ENCODE data around the gene MICA.

GRCh38 chr6:31420546-31420945 is 17.2 kb downstream of the MICA start:
- TF ChIP-seq, protein P1, sequence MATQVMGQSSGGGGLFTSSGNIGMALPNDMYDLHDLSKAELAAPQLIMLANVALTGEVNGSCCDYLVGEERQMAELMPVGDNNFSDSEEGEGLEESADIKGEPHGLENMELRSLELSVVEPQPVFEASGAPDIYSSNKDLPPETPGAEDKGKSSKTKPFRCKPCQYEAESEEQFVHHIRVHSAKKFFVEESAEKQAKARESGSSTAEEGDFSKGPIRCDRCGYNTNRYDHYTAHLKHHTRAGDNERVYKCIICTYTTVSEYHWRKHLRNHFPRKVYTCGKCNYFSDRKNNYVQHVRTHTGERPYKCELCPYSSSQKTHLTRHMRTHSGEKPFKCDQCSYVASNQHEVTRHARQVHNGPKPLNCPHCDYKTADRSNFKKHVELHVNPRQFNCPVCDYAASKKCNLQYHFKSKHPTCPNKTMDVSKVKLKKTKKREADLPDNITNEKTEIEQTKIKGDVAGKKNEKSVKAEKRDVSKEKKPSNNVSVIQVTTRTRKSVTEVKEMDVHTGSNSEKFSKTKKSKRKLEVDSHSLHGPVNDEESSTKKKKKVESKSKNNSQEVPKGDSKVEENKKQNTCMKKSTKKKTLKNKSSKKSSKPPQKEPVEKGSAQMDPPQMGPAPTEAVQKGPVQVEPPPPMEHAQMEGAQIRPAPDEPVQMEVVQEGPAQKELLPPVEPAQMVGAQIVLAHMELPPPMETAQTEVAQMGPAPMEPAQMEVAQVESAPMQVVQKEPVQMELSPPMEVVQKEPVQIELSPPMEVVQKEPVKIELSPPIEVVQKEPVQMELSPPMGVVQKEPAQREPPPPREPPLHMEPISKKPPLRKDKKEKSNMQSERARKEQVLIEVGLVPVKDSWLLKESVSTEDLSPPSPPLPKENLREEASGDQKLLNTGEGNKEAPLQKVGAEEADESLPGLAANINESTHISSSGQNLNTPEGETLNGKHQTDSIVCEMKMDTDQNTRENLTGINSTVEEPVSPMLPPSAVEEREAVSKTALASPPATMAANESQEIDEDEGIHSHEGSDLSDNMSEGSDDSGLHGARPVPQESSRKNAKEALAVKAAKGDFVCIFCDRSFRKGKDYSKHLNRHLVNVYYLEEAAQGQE (tag by site-specific recombination; IDR thresholded peaks at IDR 0.05) = no peak
- no peak for TF ChIP-seq CTCF (tag by site-specific recombination; IDR thresholded peaks at IDR 0.05)
- TF ChIP-seq, protein P2, sequence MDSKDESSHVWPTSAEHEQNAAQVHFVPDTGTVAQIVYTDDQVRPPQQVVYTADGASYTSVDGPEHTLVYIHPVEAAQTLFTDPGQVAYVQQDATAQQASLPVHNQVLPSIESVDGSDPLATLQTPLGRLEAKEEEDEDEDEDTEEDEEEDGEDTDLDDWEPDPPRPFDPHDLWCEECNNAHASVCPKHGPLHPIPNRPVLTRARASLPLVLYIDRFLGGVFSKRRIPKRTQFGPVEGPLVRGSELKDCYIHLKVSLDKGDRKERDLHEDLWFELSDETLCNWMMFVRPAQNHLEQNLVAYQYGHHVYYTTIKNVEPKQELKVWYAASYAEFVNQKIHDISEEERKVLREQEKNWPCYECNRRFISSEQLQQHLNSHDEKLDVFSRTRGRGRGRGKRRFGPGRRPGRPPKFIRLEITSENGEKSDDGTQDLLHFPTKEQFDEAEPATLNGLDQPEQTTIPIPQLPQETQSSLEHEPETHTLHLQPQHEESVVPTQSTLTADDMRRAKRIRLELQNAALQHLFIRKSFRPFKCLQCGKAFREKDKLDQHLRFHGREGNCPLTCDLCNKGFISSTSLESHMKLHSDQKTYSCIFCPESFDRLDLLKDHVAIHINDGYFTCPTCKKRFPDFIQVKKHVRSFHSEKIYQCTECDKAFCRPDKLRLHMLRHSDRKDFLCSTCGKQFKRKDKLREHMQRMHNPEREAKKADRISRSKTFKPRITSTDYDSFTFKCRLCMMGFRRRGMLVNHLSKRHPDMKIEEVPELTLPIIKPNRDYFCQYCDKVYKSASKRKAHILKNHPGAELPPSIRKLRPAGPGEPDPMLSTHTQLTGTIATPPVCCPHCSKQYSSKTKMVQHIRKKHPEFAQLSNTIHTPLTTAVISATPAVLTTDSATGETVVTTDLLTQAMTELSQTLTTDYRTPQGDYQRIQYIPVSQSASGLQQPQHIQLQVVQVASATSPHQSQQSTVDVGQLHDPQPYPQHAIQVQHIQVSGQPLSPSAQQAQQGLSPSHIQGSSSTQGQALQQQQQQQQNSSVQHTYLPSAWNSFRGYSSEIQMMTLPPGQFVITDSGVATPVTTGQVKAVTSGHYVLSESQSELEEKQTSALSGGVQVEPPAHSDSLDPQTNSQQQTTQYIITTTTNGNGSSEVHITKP (tag by site-specific recombination; IDR thresholded peaks at IDR 0.05) = no peak
- no peak for TF ChIP-seq ZNF76 (tag by site-specific recombination; IDR thresholded peaks at IDR 0.05; ENCODE audit: borderline replicate concordance, low read depth)
- no peak for TF ChIP-seq ZEB2 (tag by site-specific recombination; IDR thresholded peaks at IDR 0.05)
- TF ChIP-seq BCL11A (tag by site-specific recombination; IDR thresholded peaks at IDR 0.05; ENCODE audit: low read depth) = no peak
- TF ChIP-seq ZNF561 (tag by site-specific recombination; IDR thresholded peaks at IDR 0.05; ENCODE audit: borderline replicate concordance) = no peak
- TF ChIP-seq REPIN1 (tag by site-specific recombination; IDR thresholded peaks at IDR 0.05; ENCODE audit: low read depth) = no peak
- TF ChIP-seq ZFHX2 (tag by site-specific recombination; conservative IDR thresholded peaks at IDR 0.05) = no peak
